NCI-H146 treated with DMSO at 0.1 percent for 48 hours (cell line): ENCODE data around the gene OCSTAMP.

Source experiments
- DNase-seq: peaks from one replicate; lab custom pipeline; 2025; ENCODE audit not compliant: unreplicated experiment; lab: John Stamatoyannopoulos, UW

The OCSTAMP gene

GRCh38 chr20:46573788-46574584 lies 23.5 kb upstream of the OCSTAMP start:
- no peak for DNase-seq

GRCh38 chr20:46573234-46573633 lies 22.8 kb upstream of the OCSTAMP start:
- DNase-seq: no peak

- DNase-seq: no peak
Observed at GRCh38 chr20:46572790-46573189, 22.3 kb upstream of the OCSTAMP start.

GRCh38 chr20:46572153-46572552 lies 21.7 kb upstream of the OCSTAMP start:
- no peak for DNase-seq

GRCh38 chr20:46571418-46571817 lies 21.0 kb upstream of the OCSTAMP start:
- no peak for DNase-seq

- no peak for DNase-seq
Observed at GRCh38 chr20:46570956-46571355, 20.5 kb upstream of the OCSTAMP start.

GRCh38 chr20:46569961-46570360 lies 19.5 kb upstream of the OCSTAMP start:
- no peak for DNase-seq

GRCh38 chr20:46568570-46569129 lies 18.2 kb upstream of the OCSTAMP start:
- no peak for DNase-seq

- no peak for DNase-seq
Observed at GRCh38 chr20:46566125-46566524, 15.7 kb upstream of the OCSTAMP start.

GRCh38 chr20:46564241-46564957 lies 13.9 kb upstream of the OCSTAMP start:
- DNase-seq: no peak

GRCh38 chr20:46563860-46564221 lies 13.4 kb upstream of the OCSTAMP start:
- DNase-seq: no peak

- DNase-seq: no peak
Observed at GRCh38 chr20:46563170-46563859, 12.9 kb upstream of the OCSTAMP start.

GRCh38 chr20:46562373-46563169 lies 12.1 kb upstream of the OCSTAMP start:
- DNase-seq: peak; percentile 32

- DNase-seq: no peak
Observed at GRCh38 chr20:46562009-46562372, 11.5 kb upstream of the OCSTAMP start.

GRCh38 chr20:46559685-46560440 lies 9.4 kb upstream of the OCSTAMP start:
- no peak for DNase-seq

- no peak for DNase-seq
Observed at GRCh38 chr20:46559001-46559400, 8.5 kb upstream of the OCSTAMP start.

- DNase-seq: no peak
Observed at GRCh38 chr20:46558511-46558959, 8.1 kb upstream of the OCSTAMP start.

GRCh38 chr20:46557231-46557956 lies 6.9 kb upstream of the OCSTAMP start:
- no peak for DNase-seq

- no peak for DNase-seq
Observed at GRCh38 chr20:46555370-46555956, 5.0 kb upstream of the OCSTAMP start.
